OCI-M2 (cell line): ENCODE results near the gene RIMBP3C.
"Not testable (repeated sequence)": the region's sequence is repeated elsewhere in the genome, so short reads cannot be mapped to it uniquely, and the experiment has no call there.

Experiments
- DNase-seq: peaks from one replicate; lab custom pipeline; 2025; ENCODE audit not compliant: unreplicated experiment; lab: John Stamatoyannopoulos, UW

Gene RIMBP3C

DNA sequence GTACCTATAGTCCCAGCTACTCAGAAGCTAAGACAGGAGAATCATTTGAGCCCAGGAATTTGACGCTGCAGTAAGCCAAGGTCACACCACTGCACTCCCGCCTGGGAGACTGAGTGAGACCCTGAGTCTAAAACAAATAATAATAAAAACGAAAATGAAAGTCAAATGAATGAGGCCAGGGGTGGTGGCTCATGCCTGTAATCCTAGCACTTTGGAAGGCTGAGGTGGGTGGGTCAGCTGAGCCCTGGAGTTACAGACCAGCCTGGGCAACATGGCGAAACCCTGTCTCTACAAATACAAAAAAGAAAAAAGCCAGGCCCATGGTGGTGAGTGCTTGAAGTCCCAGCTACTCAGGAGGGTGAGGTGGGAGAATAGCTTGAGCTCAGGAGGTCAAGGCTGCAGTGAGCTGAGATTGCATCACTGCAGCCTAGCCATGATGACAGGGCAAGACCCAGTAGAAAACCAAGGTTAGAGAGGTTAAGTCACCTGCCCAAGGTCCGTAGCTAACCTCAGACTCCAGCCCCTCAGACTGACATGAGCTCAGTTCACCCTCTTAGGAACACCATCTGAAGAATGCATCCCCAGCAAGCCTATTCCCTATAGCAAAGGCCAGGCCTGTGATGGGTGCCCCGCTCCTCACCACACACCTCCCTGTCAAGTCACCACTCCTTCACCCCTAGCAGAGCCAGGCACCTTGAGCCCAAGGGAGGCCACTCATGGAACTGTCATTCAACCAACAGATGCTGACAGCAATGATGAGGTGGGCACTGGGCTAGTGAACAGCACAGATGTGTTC lies 24.4 kb downstream of the RIMBP3C start:
- DNase-seq = not testable (repeated sequence)

DNA sequence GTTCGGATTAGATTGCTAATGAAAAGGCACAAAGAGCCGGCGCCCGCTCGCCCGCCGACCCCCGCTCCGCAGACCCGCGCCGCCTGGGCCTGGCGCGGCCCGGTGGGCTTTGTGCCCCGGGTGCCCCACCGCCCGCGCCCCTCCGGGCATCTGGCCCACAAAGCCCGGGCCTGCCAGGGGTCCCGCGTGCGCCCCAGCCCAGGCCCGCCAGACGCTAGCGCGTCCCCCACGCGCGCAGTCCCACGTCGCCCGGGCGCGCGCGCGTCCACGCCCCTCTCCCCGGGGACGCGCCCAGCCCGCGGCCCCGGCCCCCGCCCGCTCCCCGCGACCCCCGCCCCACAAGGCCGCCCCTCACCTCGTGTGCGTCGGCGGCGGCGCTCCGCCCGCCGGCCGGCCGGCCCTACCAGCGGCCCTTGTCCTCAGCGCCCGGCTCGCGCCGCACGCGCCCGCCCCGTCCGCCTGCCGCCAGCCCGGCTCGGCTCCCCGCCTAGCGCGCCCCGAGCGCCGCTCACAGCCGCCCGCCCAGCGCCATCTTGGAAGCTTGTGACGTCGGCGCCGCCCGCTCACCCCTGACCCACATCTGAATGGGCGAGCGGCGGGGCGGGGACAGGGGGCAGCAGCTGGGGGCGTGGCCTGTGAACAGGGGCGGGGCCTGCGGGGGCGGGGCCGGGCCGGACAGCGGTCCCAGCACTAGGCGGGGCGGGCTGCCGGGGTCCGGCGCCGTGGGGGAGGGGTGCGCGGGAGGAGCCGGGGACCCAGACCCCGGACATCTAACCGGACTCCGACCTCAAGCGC lies 34.1 kb downstream of the RIMBP3C start:
- not testable (repeated sequence) for DNase-seq

- not testable (repeated sequence) for DNase-seq
Measured at GRCh38 chr22:21516522-21516921, 34.7 kb downstream of the RIMBP3C start.

GRCh38 chr22:21515234-21515633 lies 36.0 kb downstream of the RIMBP3C start:
- DNase-seq = not testable (repeated sequence)

DNA sequence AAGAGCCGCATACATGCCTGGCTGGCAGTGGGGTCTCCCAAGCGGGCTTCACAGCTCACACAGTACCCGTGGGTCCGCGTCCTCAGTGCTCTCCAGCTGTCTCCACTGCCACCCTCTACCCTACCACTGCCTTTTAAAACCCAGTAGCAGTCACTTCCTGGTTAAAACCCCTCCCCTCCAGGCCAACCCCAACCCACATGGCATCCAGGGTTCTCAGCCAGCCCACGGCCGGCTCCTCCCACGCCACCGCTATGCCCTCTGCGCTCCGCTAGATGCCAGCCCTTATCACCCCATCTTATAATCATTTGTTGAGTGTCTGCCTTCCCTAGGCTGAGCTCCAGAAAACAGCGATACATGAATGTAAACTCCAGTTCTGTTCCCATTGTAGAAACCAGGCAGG lies 37.1 kb downstream of the RIMBP3C start:
- not testable (repeated sequence) for DNase-seq

DNA sequence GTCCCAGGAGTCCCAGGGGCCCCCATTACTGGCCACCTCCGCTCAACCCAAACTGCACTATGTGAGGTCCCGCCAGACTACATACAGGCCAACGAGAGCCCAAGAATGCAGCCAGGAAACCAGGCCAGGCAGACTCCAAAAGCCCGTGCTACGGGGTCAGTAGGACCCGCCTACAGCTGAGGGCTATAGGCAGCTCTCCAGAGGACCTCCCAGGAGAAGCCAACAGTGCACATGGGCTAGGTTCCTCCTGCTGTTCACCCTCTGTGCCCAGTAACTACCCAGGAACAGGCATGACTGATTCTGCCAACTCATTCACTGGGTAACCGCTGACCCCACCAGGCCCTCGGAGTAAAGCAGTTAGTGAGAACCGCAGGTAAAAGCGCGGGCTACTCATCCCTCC lies 39.2 kb downstream of the RIMBP3C start:
- DNase-seq = not testable (repeated sequence)

DNA sequence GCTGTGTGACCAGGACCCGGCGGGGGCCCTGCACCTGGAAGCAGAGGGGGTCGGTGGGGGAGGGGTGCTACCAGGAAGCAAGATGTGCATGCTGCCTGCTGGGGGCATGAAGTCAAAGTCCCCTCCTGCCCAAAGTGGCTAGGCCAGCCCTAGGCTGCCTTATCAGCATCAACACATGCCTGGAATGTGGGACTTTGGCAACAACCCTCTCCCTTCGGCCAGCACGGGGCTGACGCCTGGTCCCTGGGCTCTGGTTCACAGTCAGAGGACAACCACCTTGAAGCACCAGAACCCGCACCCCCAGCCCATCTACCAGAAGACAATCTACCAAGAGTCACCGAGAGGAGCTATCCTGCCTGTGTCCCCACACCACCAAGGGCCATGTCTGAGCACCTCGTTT lies 40.9 kb downstream of the RIMBP3C start:
- not testable (repeated sequence) for DNase-seq

DNA sequence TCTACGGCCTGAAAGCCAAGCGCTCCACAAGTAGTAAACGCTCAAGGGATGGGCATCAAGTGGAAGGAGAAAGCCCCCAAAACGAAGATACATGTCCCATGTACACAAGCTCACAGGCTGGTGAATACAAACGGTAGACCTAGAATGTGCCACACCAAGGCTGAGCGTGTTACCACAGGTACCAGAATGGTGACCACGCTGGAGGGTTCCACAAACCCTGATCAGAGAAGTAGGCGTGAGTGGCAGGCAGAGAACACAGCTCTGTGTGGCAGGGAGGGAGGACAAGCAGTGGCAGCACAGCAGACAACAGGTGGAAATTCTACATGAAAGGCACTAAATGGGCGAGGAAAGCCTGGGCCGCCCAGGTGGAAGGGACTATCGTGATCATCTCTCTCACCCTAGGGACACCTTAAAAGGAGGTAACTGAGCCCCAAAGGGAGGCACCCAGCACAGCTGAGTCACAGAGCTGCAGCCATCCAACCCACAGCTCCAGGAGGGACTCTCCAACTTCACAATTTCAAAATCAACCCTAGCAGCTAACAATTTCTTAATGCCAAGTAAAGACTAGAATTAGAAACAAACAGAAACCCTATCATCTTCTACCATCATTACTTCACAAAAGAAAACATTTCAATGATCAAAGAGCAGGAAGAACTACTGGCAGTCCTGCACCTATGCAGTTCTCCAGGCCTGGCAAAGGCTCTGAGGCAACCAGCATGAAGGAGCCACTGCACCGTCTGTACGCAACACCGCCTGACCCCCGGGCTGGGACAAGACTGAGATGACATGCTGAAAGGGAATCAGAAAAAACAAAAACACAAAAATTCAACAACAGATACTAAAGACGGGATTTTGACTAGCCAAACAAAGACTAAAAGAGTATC lies 51.4 kb downstream of the RIMBP3C start:
- not testable (repeated sequence) for DNase-seq

DNA sequence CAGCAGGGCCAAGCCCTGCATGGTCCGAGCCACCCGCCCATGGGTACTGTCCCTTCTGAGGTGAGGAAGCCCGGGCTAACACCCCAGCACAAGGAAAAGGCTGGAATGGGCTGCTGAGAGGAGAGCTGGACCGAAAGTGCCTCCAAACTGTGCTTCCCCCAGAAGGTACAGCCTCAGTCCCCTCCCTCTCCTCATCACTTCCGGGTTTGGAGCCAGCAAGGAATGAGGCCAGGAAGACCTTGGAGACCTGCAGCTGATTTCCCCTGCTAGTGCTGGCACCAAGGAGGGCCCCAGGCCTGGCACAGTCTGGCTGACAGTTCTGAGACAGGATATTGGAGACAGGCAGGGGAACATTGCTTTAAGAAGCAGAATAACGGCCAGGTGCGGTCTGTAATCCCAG lies 52.8 kb downstream of the RIMBP3C start:
- DNase-seq = not testable (repeated sequence)

- not testable (repeated sequence) for DNase-seq
Measured at GRCh38 chr22:21497984-21498383, 53.3 kb downstream of the RIMBP3C start.
